ENCODE measurements around the gene PACSIN2. TPM values are rescaled to one million over a fixed set of nuclear protein-coding genes. Genes with fewer than 3 reads are reported as not detected.

The PACSIN2 gene
- total RNA-seq, 1 donor from 2014 or later, result 29.7 TPM

- ATAC-seq, result peak; percentile 97
Measured at GRCh38 chr22:42856865-42857704, 157.9 kb downstream of the PACSIN2 start, which contains the start of gene ARFGAP3. Gene ARFGAP3 (minus strand): TSS chr22:42857273. CDS start chr22:42857182, 91 bp downstream.

GRCh38 chr22:42856179-42856864, 158.6 kb downstream of the PACSIN2 start:
- ATAC-seq, result no peak

- ATAC-seq, result no peak
Measured at GRCh38 chr22:42855721-42856120, 159.2 kb downstream of the PACSIN2 start.

- no peak for ATAC-seq
Measured at GRCh38 chr22:42855211-42855610, 159.7 kb downstream of the PACSIN2 start.

GRCh38 chr22:42848941-42849550, 165.9 kb downstream of the PACSIN2 start:
- ATAC-seq, result peak; percentile 26

- no peak for ATAC-seq
Measured at GRCh38 chr22:42847110-42847509, 167.8 kb downstream of the PACSIN2 start.

- peak; percentile 55 for ATAC-seq
Measured at GRCh38 chr22:42844756-42845155, 170.2 kb downstream of the PACSIN2 start.

- no peak for ATAC-seq
Measured at GRCh38 chr22:42842658-42843370, 172.1 kb downstream of the PACSIN2 start.

GRCh38 chr22:42841444-42841843, 173.5 kb downstream of the PACSIN2 start:
- ATAC-seq, result no peak

GRCh38 chr22:42837556-42837955, 177.4 kb downstream of the PACSIN2 start:
- ATAC-seq, result no peak

GRCh38 chr22:42836026-42836425, 178.9 kb downstream of the PACSIN2 start:
- ATAC-seq, result no peak

GRCh38 chr22:42834177-42834949, 180.6 kb downstream of the PACSIN2 start:
- ATAC-seq, result no peak

- no peak for ATAC-seq
Measured at GRCh38 chr22:42833104-42833503, 181.8 kb downstream of the PACSIN2 start.

- no peak for ATAC-seq
Measured at GRCh38 chr22:42831712-42832111, 183.2 kb downstream of the PACSIN2 start.

GRCh38 chr22:42830161-42830560, 184.8 kb downstream of the PACSIN2 start:
- no peak for ATAC-seq

GRCh38 chr22:42829302-42829701, 185.6 kb downstream of the PACSIN2 start:
- ATAC-seq, result no peak

GRCh38 chr22:42825796-42826195, 189.2 kb downstream of the PACSIN2 start:
- no peak for ATAC-seq

GRCh38 chr22:42821386-42821785, 193.6 kb downstream of the PACSIN2 start:
- no peak for ATAC-seq

- peak; percentile 35 for ATAC-seq
Measured at GRCh38 chr22:42820045-42820763, 194.7 kb downstream of the PACSIN2 start.
